IMR-90 (cell line): Measurements from ENCODE around the gene CCDC88C. TPM values are rescaled to one million over a fixed set of nuclear protein-coding genes. Genes with fewer than 3 reads are reported as not detected.

Experiments used
- ATAC-seq: fragments of 200-7000 bp; cut with Tn5 transposase; 2 replicates; pipeline ENCODE4 v1.9.1; 2020; ENCODE audit warnings: low read depth, mild to moderate bottlenecking, moderate library complexity
- BruUV-seq: library from RNA; stranded (reverse); fragments of 400-500 nt; replicated peaks from 2 replicates; lab custom pipeline; 2021; lab: Mats Ljungman, UMichigan
- CTCF ChIA-PET: fragments of 300-600 bp; formaldehyde crosslinking; extraction: SDS; loops from one replicate; lab custom pipeline; 2021; ENCODE audit warnings: antibody characterized with exemption; lab: Yijun Ruan, JAX
- POLR2A ChIA-PET: fragments of 300-600 bp; sonication (Branson Sonifier 250); formaldehyde crosslinking; loops from one replicate; lab custom pipeline; 2022; ENCODE audit warnings: antibody characterized with exemption; ENCODE audit not compliant: unreplicated experiment; lab: Charles Lee
- DNase-seq: peaks from one replicate; pipeline ENCODE4 v3.0.0; 2013
- H2AFZ ChIP-seq: replicated peaks from 2 replicates; pipeline ENCODE3; 2013; ENCODE audit warnings: low read length, mild to moderate bottlenecking; ENCODE audit not compliant: poor library complexity
- H2AK5ac ChIP-seq: 2 replicates; pipeline ENCODE4 v1.6.1; 2013; ENCODE audit warnings: low read depth, low read length, inconsistent platforms
- H2AK9ac ChIP-seq: replicated peaks from 2 replicates; pipeline ENCODE3; 2013; ENCODE audit warnings: mild to moderate bottlenecking, low read depth, low read length, moderate library complexity; ENCODE audit not compliant: poor library complexity
- H2BK120ac ChIP-seq: 2 replicates; pipeline ENCODE4 v1.6.1; 2013; ENCODE audit warnings: low read depth, low read length, inconsistent platforms
- H2BK15ac ChIP-seq: 3 replicates; pipeline ENCODE4 v1.6.1; 2013; ENCODE audit warnings: low read depth, low read length, inconsistent platforms
- H2BK20ac ChIP-seq: 2 replicates; pipeline ENCODE4 v1.6.1; 2013; ENCODE audit warnings: low read depth, mild to moderate bottlenecking, inconsistent platforms, low read length, moderate library complexity
- H2BK5ac ChIP-seq: 2 replicates; pipeline ENCODE4 v1.6.1; 2013; ENCODE audit warnings: mild to moderate bottlenecking, low read depth, low read length, inconsistent platforms; ENCODE audit not compliant: poor library complexity, severe bottlenecking
- H3K14ac ChIP-seq: replicated peaks from 2 replicates; pipeline ENCODE4 v1.6.1; 2013; ENCODE audit warnings: low read depth, low read length, inconsistent platforms
- H3K18ac ChIP-seq: 2 replicates; pipeline ENCODE4 v1.6.1; 2013; ENCODE audit warnings: low read depth, low read length, control low read depth
- H3K23ac ChIP-seq: 2 replicates; pipeline ENCODE4 v1.6.1; 2013; ENCODE audit warnings: low read depth, low read length, inconsistent platforms
- H3K27ac ChIP-seq: 2 replicates; pipeline ENCODE4 v1.5.1; 2013; ENCODE audit warnings: mild to moderate bottlenecking, control low read depth, low read length; ENCODE audit not compliant: insufficient read depth
- H3K27me3 ChIP-seq: 2 replicates; pipeline ENCODE4 v1.6.1; 2013; ENCODE audit warnings: low read length; ENCODE audit not compliant: control insufficient read depth, insufficient read depth
- H3K36me3 ChIP-seq: 2 replicates; pipeline ENCODE4 v1.6.1; 2013; ENCODE audit warnings: low read length, mixed read lengths; ENCODE audit not compliant: control insufficient read depth, insufficient read depth
- H3K4ac ChIP-seq: 2 replicates; pipeline ENCODE4 v1.6.1; 2013; ENCODE audit warnings: low read depth, low read length, inconsistent platforms
- H3K4me1 ChIP-seq: 2 replicates; pipeline ENCODE4 v1.6.1; 2013; ENCODE audit warnings: low read length, mixed read lengths; ENCODE audit not compliant: control insufficient read depth, insufficient read depth
- H3K4me2 ChIP-seq: 2 replicates; pipeline ENCODE4 v1.6.1; 2013; ENCODE audit warnings: low read depth, mild to moderate bottlenecking, control low read depth, low read length, moderate library complexity
- H3K4me3 ChIP-seq: 2 replicates; pipeline ENCODE4 v1.5.1; 2013; ENCODE audit warnings: low read depth, mild to moderate bottlenecking, control low read depth, low read length, moderate library complexity; ENCODE audit not compliant: insufficient read depth
- H3K56ac ChIP-seq: 2 replicates; pipeline ENCODE4 v1.6.1; 2013; ENCODE audit warnings: low read length, inconsistent platforms; ENCODE audit not compliant: insufficient read depth; ENCODE audit errors: extremely low read depth
- H3K79me1 ChIP-seq, 2 experiments: 2 replicates each; pipeline ENCODE4 v1.6.1; 2013; ENCODE audit warnings: low read length in 2 of 2, inconsistent platforms in 1 of 2, low read depth in 1 of 2
- H3K9ac ChIP-seq: 2 replicates; pipeline ENCODE4 v1.6.1; 2013; ENCODE audit warnings: low read depth, low read length, control low read depth
- H3K9me1 ChIP-seq: 2 replicates; pipeline ENCODE4 v1.6.1; 2013; ENCODE audit warnings: low read length, inconsistent platforms; ENCODE audit not compliant: insufficient read depth
- H3K9me3 ChIP-seq: 2 replicates; pipeline ENCODE4 v1.6.1; 2013; ENCODE audit warnings: low read length; ENCODE audit not compliant: control insufficient read depth, insufficient read depth
- H4K20me1 ChIP-seq: 2 replicates; pipeline ENCODE4 v1.6.1; 2013; ENCODE audit warnings: low read length, inconsistent platforms; ENCODE audit not compliant: insufficient read depth
- H4K5ac ChIP-seq: 2 replicates; pipeline ENCODE4 v1.6.1; 2013; ENCODE audit warnings: mild to moderate bottlenecking, low read depth, low read length, control low read depth
- H4K8ac ChIP-seq, 2 experiments: 2 replicates each; pipeline ENCODE4 v1.6.1; 2013; ENCODE audit warnings: low read depth in 2 of 2, low read length in 2 of 2, control low read depth in 1 of 2, inconsistent platforms in 1 of 2
- H4K91ac ChIP-seq: 2 replicates; pipeline ENCODE4 v1.6.1; 2013; ENCODE audit warnings: low read depth, low read length, inconsistent platforms; ENCODE audit not compliant: insufficient read depth
- BHLHE40 ChIP-seq: fragments of 150-350 bp; IDR thresholded peaks from 2 replicates; pipeline ENCODE4 v1.6.1; 2016; ENCODE audit warnings: mild to moderate bottlenecking, low read depth, low read length
- CEBPB ChIP-seq: IDR thresholded peaks from 2 replicates; pipeline ENCODE4 v1.6.1; 2012; ENCODE audit warnings: low read depth, low read length, improper control_type of control experiment
- CHD1 ChIP-seq: IDR thresholded peaks from 2 replicates; pipeline ENCODE4 v1.6.1; 2012; ENCODE audit warnings: low read depth, low read length, improper control_type of control experiment
- CTCF ChIP-seq: conservative IDR thresholded peaks from 2 replicates; pipeline ENCODE4 v1.5.1; 2012; ENCODE audit warnings: mild to moderate bottlenecking, low read depth, low read length, improper control_type of control experiment
- ELK1 ChIP-seq: fragments of 150-350 bp; IDR thresholded peaks from 2 replicates; pipeline ENCODE4 v1.6.1; 2016; ENCODE audit warnings: low read depth, mild to moderate bottlenecking, low read length, moderate library complexity, borderline replicate concordance
- FOS ChIP-seq: fragments of 150-350 bp; IDR thresholded peaks from 2 replicates; pipeline ENCODE4 v1.6.1; 2016; ENCODE audit warnings: low read depth, low read length
- MAFK ChIP-seq: IDR thresholded peaks from 2 replicates; pipeline ENCODE4 v1.6.1; 2012; ENCODE audit warnings: low read depth, low read length, improper control_type of control experiment
- MAZ ChIP-seq: IDR thresholded peaks from 2 replicates; pipeline ENCODE4 v1.6.1; 2012; ENCODE audit warnings: low read depth, mild to moderate bottlenecking, low read length, improper control_type of control experiment, moderate library complexity, borderline replicate concordance
- MXI1 ChIP-seq: IDR thresholded peaks from 2 replicates; pipeline ENCODE4 v1.6.1; 2012; ENCODE audit warnings: low read depth, mild to moderate bottlenecking, low read length, moderate library complexity, borderline replicate concordance
- NFE2L2 ChIP-seq: fragments of 150-350 bp; IDR thresholded peaks from 2 replicates; pipeline ENCODE4 v1.6.1; 2016; ENCODE audit warnings: low read depth, mild to moderate bottlenecking, low read length
- POLR2A ChIP-seq: IDR thresholded peaks from 2 replicates; pipeline ENCODE4 v1.6.1; 2012; ENCODE audit warnings: mild to moderate bottlenecking, low read depth, low read length
- RAD21 ChIP-seq: IDR thresholded peaks from 2 replicates; pipeline ENCODE4 v1.6.1; 2012; ENCODE audit warnings: low read length, improper control_type of control experiment
- RCOR1 ChIP-seq: IDR thresholded peaks from 2 replicates; pipeline ENCODE4 v1.6.1; 2012; ENCODE audit warnings: mild to moderate bottlenecking, low read length, improper control_type of control experiment; ENCODE audit not compliant: insufficient replicate concordance
- RFX5 ChIP-seq: IDR thresholded peaks from 2 replicates; pipeline ENCODE4 v1.8.0; 2012; ENCODE audit warnings: low read depth, mild to moderate bottlenecking, low read length, moderate library complexity
- SMC3 ChIP-seq: fragments of 150-350 bp; IDR thresholded peaks from 2 replicates; pipeline ENCODE4 v1.6.1; 2016; ENCODE audit warnings: low read depth, mild to moderate bottlenecking, antibody characterized with exemption, low read length, moderate library complexity
- USF2 ChIP-seq: fragments of 150-350 bp; IDR thresholded peaks from 2 replicates; pipeline ENCODE4 v1.6.1; 2017; ENCODE audit warnings: mild to moderate bottlenecking, antibody characterized with exemption, low read length, low read depth
- WGBS, 2 experiments: methylation state at CpG; one replicate each; pipeline versions ENCODE4 v1.1.5 to v1.1.7; 2013; ENCODE audit warnings: missing lambda C conversion rate in 2 of 2; ENCODE audit not compliant: insufficient read length in 1 of 2; ENCODE audit errors: extremely low coverage in 2 of 2; 5-methylcytosine and 5-hydroxymethylcytosine counted together
- dilution Hi-C: fragments of 300-500 bp; cut with HindIII; formaldehyde crosslinking; loops from one replicate; pipeline ENCODE4 v1.14.3; 2018; ENCODE audit warnings: low sequenced_read_pairs; ENCODE audit not compliant: unreplicated experiment
- in situ Hi-C: fragments of 300-500 bp; cut with MboI; formaldehyde crosslinking; loops from 3 replicates; pipeline ENCODE4 v1.14.3; 2019; ENCODE audit warnings: low sequenced_read_pairs, inconsistent platforms, mixed read lengths
- intact Hi-C: fragments of 100-400 bp; cut with micrococcal nuclease; formaldehyde crosslinking; loops from 2 replicates; pipeline ENCODE4 v1.10.0; 2022
- polyA plus RNA-seq, 3 experiments: library from polyadenylated mRNA; depleted of rRNA; stranded (reverse); fragments of >200 nt; gene quantifications; 2 replicates each; pipeline ENCODE4 v1.2.3, GENCODE V29; 2012; ENCODE audit warnings: low replicate concordance in 1 of 3
- total RNA-seq: library from RNA; depleted of rRNA; stranded (reverse); fragments of >200 nt; gene quantifications from 2 replicates; pipeline ENCODE4 v1.2.3, GENCODE V29; 2012

Gene CCDC88C
- total and polyA plus RNA-seq, 2 of the 4 experiments (the other 2 are of a cell fraction): 0.17 to 0.18 TPM

GRCh38 chr14:91321131-91321530, 96.5 kb downstream of the CCDC88C start:
- H2AFZ ChIP-seq: no peak overlapping the region
- no peak for DNase-seq
- no peaks in the 10 kb centered on the region for H3K36me3 ChIP-seq
- H3K4ac ChIP-seq: no peak overlapping the region
- H3K23ac ChIP-seq: no peak overlapping the region
- no peaks in the 10 kb centered on the region for H3K9me3 ChIP-seq
- no peaks in the 10 kb centered on the region for H4K20me1 ChIP-seq
- H3K18ac ChIP-seq: no peak overlapping the region
- peaks cover 18% of the 10 kb centered on the region for H3K27me3 ChIP-seq
- ChIA-PET POLR2A (no interaction called here), CTCF (no interaction called here)
- H3K56ac ChIP-seq: no peak overlapping the region
- H4K5ac ChIP-seq: no peak overlapping the region
- H3K4me1 ChIP-seq: no peaks in the 10 kb centered on the region
- ATAC-seq: no peak
- no peak overlapping the region for H4K91ac ChIP-seq
- H2AK9ac ChIP-seq: no peak overlapping the region
- intact Hi-C loops (no loop called here), in situ Hi-C loops (loop anchor here (10.0 kb wide), 1 partner anchor 104 kb away; no protein-coding TSS in a partner anchor), dilution Hi-C loops (no loop called here)
- H2BK120ac ChIP-seq: no peak overlapping the region
- H3K27ac ChIP-seq: no peak overlapping the region
- H3K9ac ChIP-seq: no peak overlapping the region
- H3K14ac ChIP-seq: no peak overlapping the region
- no peaks in the 10 kb centered on the region for H3K79me1 ChIP-seq
- H2AK5ac ChIP-seq: no peak overlapping the region
- TF ChIP-seq FOS (no peak), SMC3 (no peak), CHD1 (no peak), RCOR1 (no peak), NFE2L2 (no peak), RFX5 (no peak), CTCF (no peak), MAZ (no peak), MAFK (no peak), CEBPB (no peak), POLR2A (no peak), USF2 (no peak), BHLHE40 (no peak), RAD21 (no peak), MXI1 (no peak), ELK1 (no peak)
- H2BK20ac ChIP-seq: no peak overlapping the region
- no peak overlapping the region for H4K8ac ChIP-seq
- H3K4me3 ChIP-seq: no peak overlapping the region
- no peak overlapping the region for H2BK15ac ChIP-seq
- no peak overlapping the region for H2BK5ac ChIP-seq
- H3K4me2 ChIP-seq: no peak overlapping the region
- no TSS peak for BruUV-seq
- 40% methylated on average over 2 of the region's 12 CpGs; no CpG with 5 or more reads in 1 of the 2 experiments for WGBS, 2 experiments
- no peaks in the 10 kb centered on the region for H3K9me1 ChIP-seq
